Panc1 (cell line): Measurements from ENCODE around the gene XRCC4. TPM values are rescaled to one million over a fixed set of nuclear protein-coding genes. Genes with fewer than 3 reads are reported as not detected.

Experiments
- ATAC-seq: fragments of 200-7000 bp; cut with Tn5 transposase; 2 replicates; pipeline ENCODE4 v1.9.1; 2020; ENCODE audit warnings: mild to moderate bottlenecking, moderate library complexity
- BruUV-seq: library from RNA; stranded (reverse); fragments of 400-500 nt; replicated peaks from 2 replicates; lab custom pipeline; 2021; lab: Mats Ljungman, UMichigan
- CTCF ChIA-PET: fragments of 300-600 bp; sonication (Branson Sonifier 250); formaldehyde crosslinking; loops from one replicate; lab custom pipeline; 2022; ENCODE audit warnings: antibody characterized with exemption; lab: Charles Lee
- POLR2A ChIA-PET: fragments of 300-600 bp; sonication (Branson Sonifier 250); formaldehyde crosslinking; loops from one replicate; lab custom pipeline; 2022; ENCODE audit warnings: antibody characterized with exemption; lab: Charles Lee
- DNase-seq: peaks from one replicate; pipeline ENCODE4 v3.0.0-alpha.2; 2010; ENCODE audit warnings: low read depth, low spot score
- H3K27ac ChIP-seq: 2 replicates; pipeline ENCODE4 v1.5.1; 2011; ENCODE audit warnings: mild to moderate bottlenecking, low read length, inconsistent platforms
- H3K27me3 ChIP-seq: fragments of 200-500 bp; sonication (Bioruptor generic); 2 replicates; pipeline ENCODE4 v1.6.0; 2014; ENCODE audit warnings: low read length, inconsistent platforms; ENCODE audit not compliant: control insufficient read depth, insufficient read depth
- H3K36me3 ChIP-seq: fragments of 200-500 bp; sonication (Bioruptor generic); 2 replicates; pipeline ENCODE4 v1.5.1; 2014; ENCODE audit warnings: inconsistent platforms, mild to moderate bottlenecking, low read length, moderate library complexity; ENCODE audit not compliant: control insufficient read depth, insufficient read depth
- H3K4me1 ChIP-seq: 2 replicates; pipeline ENCODE4 v1.5.1; 2011; ENCODE audit warnings: inconsistent platforms, mild to moderate bottlenecking, low read length, moderate library complexity; ENCODE audit not compliant: control insufficient read depth, insufficient read depth
- H3K4me3 ChIP-seq, 2 experiments: 2 replicates each; pipeline ENCODE4 v1.5.1; 2011 to 2012; ENCODE audit warnings: low read depth in 2 of 2, low read length in 2 of 2, mild to moderate bottlenecking in 2 of 2, inconsistent platforms in 1 of 2, moderate library complexity in 1 of 2
- H3K9me3 ChIP-seq: fragments of 200-500 bp; sonication (Bioruptor generic); 2 replicates; pipeline ENCODE4 v1.5.1; 2014; ENCODE audit warnings: low read depth, mild to moderate bottlenecking, inconsistent platforms, low read length, moderate library complexity; ENCODE audit not compliant: control insufficient read depth, insufficient read depth
- CTCF ChIP-seq: fragments of 450-650 bp; IDR thresholded peaks from 2 replicates; pipeline ENCODE4 v1.5.1; 2017; ENCODE audit warnings: mild to moderate bottlenecking
- POLR2AphosphoS5 ChIP-seq: IDR thresholded peaks from 2 replicates; pipeline ENCODE4 v1.6.1; 2012; ENCODE audit warnings: mild to moderate bottlenecking, low read depth, low read length, moderate library complexity
- REST ChIP-seq, 2 experiments: IDR thresholded peaks; 2 replicates each; pipeline ENCODE4 v1.6.1; 2011 to 2012; ENCODE audit warnings: low read depth in 2 of 2, control low read depth in 1 of 2, low read length in 1 of 2, mild to moderate bottlenecking in 1 of 2, moderate library complexity in 1 of 2; ENCODE audit not compliant: insufficient read depth in 1 of 2
- SIN3A ChIP-seq: IDR thresholded peaks from 2 replicates; pipeline ENCODE4 v1.6.1; 2012; ENCODE audit warnings: low read depth, mild to moderate bottlenecking, low read length, moderate library complexity, borderline replicate concordance; ENCODE audit not compliant: insufficient read depth
- TCF7L2 ChIP-seq: IDR thresholded peaks from 2 replicates; pipeline ENCODE4 v1.6.1; 2011; ENCODE audit warnings: mild to moderate bottlenecking, low read depth, low read length, inconsistent platforms
- in situ Hi-C: cut with HindIII; loops from 2 replicates; pipeline ENCODE4 v1.10.0; 2016; ENCODE audit warnings: low sequenced_read_pairs, low pct_unique_long_range_greater_than_20kb
- intact Hi-C: fragments of 100-400 bp; cut with micrococcal nuclease; formaldehyde crosslinking; loops from one replicate; pipeline ENCODE4 v1.10.0; 2022; ENCODE audit not compliant: unreplicated experiment
- total RNA-seq: library from RNA; stranded (reverse); gene quantifications from one replicate; pipeline ENCODE4 v1.2.1, GENCODE V29; 2021; ENCODE audit not compliant: unreplicated experiment

XRCC4 gene
- total RNA-seq, 1 experiment from 2014 or later = 12.5 TPM

- ChIA-PET POLR2A (no interaction called here), CTCF (no interaction called here)
- no peak for TF ChIP-seq POLR2AphosphoS5
- TF ChIP-seq SIN3A = no peak
- TF ChIP-seq TCF7L2 = no peak
- TF ChIP-seq REST (IDR thresholded peaks at IDR 0.05; ENCODE audit: insufficient read depth in 1 of 2, low read depth in 2 of 2, low read length in 1 of 2) = no peak
- TF ChIP-seq CTCF = no peak
- Histone ChIP-seq H3K9me3 (no peaks in the 10 kb centered on the region), H3K27me3 (no peaks in the 10 kb centered on the region), H3K4me1 (no peaks in the 10 kb centered on the region), H3K36me3 (no peaks in the 10 kb centered on the region), H3K27ac (no peak overlapping the region), H3K4me3 (no peak overlapping the region)
- BruUV-seq = no TSS peak
- DNase-seq = no peak
- ATAC-seq = no peak
- in situ Hi-C loops = no loop called here
- intact Hi-C loops = no loop called here
Observed at GRCh38 chr5:83393504-83393866, 316.1 kb downstream of the XRCC4 start.

- Histone ChIP-seq H3K4me3 (no peak overlapping the region), H3K9me3 (no peaks in the 10 kb centered on the region), H3K4me1 (no peaks in the 10 kb centered on the region), H3K27me3 (no peaks in the 10 kb centered on the region), H3K27ac (no peak overlapping the region), H3K36me3 (no peaks in the 10 kb centered on the region)
- no peak for TF ChIP-seq REST (IDR thresholded peaks at IDR 0.05; ENCODE audit: insufficient read depth in 1 of 2, low read depth in 2 of 2, low read length in 1 of 2)
- no peak for TF ChIP-seq POLR2AphosphoS5
- CTCF ChIA-PET = no interaction called here
- POLR2A ChIA-PET = no interaction called here
- intact Hi-C loops (no loop called here), in situ Hi-C loops (no loop called here)
- ATAC-seq = no peak
- BruUV-seq = no TSS peak
- no peak for DNase-seq
Observed at GRCh38 chr5:83394190-83394589, 316.8 kb downstream of the XRCC4 start.
